Fibroblast of upper back skin (primary cell): ENCODE results near the gene F12.
A peak's percentile ranks its signal among the peaks of the same experiment; 100 is the strongest.
"Not testable (repeated sequence)": the region's sequence is repeated elsewhere in the genome, so short reads cannot be mapped to it uniquely, and the experiment has no call there.

Experiments used
- DNase-seq: peaks from one replicate; pipeline ENCODE4 v3.0.0-alpha.2; 2013

F12 gene

DNA sequence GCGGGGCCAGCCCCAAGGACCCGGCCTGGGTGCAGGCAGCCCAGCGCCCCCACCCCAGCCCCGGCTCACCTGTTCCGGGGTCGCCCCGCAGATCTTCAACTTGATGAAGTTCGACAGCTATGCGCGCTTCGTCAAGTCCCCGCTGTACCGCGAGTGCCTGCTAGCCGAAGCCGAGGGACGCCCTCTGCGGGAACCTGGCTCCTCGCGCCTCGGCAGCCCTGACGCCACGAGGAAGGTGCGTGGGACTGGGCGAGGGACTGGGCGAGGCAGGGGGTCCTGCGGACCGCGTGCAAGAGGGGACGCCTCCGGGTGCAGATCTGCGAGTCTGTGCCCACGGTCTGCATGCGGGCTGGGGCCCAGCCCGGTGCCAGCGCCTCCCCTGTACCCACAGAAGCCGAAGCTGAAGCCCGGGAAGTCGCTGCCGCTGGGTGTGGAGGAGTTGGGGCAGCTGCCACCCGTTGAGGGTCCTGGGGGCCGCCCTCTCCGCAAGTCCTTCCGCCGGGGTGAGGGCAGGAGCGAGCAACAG, 42.0 kb downstream of the F12 start:
- no peak for DNase-seq

DNA sequence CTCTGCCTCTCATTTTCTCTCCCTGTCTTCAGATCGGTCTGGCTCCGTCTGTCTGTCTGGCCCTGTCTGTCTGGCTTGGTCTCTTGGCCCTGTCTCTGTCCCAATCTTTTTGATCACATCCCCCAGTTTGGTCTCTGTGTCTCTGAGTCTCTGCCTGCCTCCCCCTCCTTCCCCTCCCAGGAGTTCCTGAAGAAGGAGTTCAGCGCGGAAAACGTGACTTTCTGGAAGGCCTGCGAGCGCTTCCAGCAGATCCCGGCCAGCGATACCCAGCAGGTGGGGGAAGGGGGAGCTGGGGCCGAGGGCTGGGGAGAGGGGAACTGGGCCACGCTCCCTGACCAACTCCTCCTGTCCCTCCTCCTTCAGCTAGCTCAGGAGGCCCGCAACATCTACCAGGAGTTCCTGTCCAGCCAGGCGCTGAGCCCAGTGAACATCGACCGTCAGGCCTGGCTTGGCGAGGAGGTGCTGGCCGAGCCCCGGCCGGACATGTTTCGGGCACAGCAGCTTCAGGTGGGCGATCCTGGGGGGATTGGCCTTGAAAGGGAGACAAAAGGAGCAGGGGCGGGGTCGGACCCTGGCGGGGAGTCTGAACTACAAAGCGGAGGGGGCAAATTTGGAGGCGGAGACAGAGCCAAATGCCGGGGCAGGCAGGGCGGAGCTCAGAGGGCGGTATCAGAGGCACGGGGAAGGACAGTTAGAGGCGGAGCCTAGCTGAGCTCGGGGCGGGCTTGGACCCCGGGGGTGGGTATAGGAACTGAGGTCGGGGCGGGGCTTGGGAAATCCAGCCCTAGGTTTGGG, 42.6 kb downstream of the F12 start:
- DNase-seq, result peak; percentile 87

DNA sequence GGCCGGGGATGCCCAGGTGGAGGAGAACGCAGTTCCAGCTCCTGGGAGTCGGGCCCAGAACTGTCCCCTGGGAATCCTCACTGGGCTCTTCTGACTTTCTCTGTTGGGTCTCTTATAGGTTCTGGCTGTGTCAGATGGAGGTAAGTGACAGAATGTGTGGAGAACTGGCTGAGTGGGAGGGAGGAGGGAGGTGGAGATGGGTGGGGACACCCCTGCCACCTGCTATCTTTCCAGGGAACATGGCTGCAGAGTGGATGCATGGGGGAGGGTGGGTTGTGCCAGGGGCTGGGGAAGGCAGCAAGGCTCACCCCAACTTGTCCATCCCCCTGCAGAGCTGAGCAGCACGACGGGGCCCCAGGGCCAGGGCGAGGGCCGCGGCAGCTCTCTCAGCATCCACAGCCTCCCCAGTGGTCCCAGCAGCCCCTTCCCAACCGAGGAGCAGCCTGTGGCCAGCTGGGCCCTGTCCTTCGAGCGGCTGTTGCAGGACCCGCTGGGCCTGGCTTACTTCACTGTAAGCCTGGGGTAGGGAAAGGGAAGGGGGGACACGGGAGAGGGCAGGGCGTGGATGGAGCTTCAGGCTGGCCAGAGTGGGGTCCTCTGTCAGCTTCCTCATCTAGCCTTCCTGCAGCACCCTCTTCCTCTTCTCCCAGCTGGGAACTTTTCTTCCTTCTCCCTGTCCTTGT, 43.4 kb downstream of the F12 start:
- DNase-seq, result no peak

GRCh38 chr5:177364159-177364962, 45.0 kb downstream of the F12 start:
- DNase-seq, result peak; percentile 17

DNA sequence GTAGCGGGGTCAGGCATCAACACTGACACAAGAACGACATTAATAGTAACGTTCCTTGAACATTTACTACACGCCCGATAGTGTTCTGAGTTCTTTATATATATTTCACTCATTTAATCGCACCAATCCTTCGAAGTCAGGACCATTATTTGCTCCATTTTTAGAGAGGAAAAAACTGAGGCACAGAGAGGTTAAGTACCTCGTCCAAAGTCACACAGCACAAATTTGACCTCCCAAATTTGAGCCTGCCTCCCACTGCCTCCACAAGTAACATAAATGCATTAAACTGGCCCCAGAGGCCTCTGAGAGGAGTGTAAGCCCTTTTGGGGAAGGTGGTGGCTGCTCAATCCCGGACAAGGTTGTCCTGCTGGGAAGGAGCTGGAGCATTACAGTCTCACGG, 45.8 kb downstream of the F12 start:
- no peak for DNase-seq

DNA sequence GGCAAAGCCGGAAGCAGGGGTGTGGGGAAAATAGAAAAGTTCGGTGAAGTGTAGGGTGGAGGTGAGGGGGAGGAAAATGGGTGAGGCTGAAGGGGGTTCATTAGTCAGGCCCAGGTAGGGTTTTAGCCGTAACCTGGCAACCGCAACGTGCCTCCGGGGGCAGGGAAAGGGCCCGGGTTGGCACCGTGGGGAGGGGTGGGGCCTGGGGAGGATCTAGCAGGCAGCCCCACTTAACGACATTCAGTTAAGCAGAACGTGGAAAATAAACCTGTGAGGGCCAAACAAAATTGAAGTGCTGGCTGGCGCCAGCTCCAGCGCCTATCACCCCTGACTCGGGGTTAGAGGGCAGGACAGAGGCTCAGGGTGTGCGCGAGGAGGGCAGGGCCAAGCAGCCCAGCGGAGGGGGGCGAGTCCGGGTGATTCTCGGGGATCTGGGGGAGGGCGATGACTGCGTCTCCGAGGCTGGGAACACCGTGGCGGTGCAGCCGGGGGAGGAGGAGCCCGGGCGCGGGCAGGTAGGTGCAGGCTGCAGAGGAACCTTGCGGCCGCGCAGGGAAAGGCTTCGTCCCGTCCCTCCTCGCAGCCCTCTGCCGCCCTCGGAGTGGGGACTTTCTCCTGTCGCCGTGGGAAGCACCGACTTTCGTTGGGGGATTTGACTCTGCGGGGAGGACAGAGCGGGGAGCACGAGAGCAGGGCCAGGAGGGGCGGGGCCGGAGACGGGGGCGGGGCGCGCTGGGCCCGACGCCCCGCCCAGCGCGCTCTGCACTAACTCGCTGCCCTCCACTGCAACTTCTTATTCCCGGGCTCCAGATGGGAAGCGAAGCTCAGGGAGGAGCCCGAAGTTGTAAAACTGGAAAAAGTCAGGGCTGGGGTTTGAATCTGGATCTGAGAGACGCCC, 46.5 kb downstream of the F12 start:
- DNase-seq, result peak; percentile 41

DNA sequence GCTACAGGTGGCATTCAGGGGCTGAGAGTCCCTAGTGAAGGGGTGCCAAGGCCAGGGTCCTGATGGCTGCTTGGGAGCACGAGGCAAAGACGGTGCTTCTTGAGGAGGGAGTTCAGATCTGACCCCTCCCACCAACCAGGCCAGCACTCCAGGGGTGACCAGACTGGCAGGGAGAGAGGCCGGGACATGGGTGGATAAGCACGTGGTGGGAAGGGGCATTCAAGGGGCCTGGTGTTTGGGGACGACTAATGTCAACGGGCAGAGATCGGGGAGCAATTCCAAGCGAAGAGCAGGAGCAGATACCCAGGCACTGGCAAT, 47.1 kb downstream of the F12 start:
- DNase-seq, result no peak

DNA sequence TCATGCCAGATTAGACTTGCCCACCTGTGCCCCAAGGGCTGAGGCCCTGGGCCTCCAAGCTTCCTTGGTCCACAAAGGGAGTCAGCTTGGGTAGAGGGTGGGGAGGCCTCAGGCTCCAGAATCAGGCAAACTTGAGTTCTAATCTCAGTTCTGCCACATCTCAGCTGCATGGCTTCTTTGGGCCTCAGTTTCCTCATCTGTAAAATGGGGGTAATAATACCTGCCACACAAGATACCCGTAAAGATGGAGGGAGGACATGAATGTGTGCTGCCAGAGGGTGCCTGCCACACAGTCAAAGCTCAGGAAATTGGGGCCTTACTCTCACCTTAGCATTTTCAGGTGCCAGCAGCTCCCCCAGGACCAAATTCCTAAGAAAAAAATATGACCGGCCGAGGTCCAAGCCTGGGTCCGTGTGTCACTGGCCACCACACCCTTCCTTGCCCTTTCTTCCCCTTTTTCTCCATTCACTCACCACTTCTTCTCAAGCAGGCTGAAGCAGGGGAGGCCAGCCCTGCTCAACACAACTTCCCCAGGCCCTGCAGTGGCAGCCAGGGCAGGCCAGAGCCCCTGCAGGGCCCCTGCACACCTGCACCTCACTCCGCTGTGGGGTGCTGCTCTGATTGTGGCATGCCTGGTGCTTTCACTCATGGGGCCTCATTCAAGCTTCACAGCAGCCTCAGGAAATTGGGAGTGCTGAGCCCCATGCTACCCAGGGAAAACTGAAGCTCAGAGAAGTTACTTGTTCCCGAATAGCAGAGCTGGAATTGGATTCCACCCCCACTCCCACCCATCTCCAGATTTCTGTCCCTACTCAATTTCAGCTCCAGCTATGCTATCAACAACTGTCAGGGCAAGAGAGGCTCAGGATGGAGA, 47.7 kb downstream of the F12 start:
- DNase-seq, result no peak

DNA sequence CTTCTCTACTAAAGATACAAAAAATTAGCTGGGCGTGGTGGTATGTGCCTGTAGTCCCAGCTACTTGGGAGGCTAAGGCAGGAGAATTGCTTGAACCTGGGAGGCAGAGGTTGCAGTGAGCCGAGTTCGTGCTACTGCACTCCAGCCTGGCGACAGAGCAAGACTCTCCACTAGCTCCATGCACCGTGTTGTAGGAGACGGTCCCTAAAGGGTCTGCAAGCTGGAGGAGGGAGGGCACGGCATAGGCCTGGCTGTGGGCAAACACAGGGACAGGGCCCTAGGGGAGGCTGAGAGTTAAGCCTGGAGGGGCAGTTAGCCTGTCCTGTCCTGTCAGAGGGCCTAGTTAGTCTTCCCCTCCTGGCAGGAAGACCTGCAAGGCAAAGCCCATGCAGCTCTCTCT, 48.6 kb downstream of the F12 start:
- not testable (repeated sequence) for DNase-seq

- DNase-seq, result no peak
These were observed 49.5 kb downstream of the F12 start for GRCh38 chr5:177359860-177360259.

DNA sequence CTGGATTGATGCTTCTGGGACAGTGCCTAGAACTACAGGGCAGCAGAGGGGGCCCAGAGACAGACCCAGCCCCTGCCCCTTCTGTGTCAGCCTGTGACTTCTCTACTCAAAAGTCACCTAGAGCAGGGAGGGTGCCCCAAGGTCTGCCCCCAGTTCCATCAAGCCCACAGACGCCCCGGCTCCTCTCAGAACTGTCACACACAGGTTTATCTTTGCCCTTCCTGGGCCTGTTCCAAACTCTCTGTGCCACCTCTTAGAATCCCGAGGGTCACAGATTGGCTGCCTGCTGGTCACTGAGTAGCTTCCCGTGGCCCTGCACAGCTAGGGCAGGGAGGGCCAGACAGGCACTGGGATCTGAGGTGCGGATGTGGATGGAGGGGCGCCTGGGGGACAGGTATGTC, 49.9 kb downstream of the F12 start:
- DNase-seq, result no peak

GRCh38 chr5:177358370-177358819, 51.0 kb downstream of the F12 start:
- no peak for DNase-seq

- DNase-seq, result peak; percentile 34
These were observed 51.7 kb downstream of the F12 start, which contains the start of gene RGS14 for GRCh38 chr5:177357459-177358351. RGS14 (plus strand) TSS chr5:177357924; CDS start chr5:177358025, 101 bp downstream.

GRCh38 chr5:177357146-177357458, 52.3 kb downstream of the F12 start:
- DNase-seq, result no peak

GRCh38 chr5:177356746-177357145, 52.6 kb downstream of the F12 start:
- DNase-seq, result no peak

DNA sequence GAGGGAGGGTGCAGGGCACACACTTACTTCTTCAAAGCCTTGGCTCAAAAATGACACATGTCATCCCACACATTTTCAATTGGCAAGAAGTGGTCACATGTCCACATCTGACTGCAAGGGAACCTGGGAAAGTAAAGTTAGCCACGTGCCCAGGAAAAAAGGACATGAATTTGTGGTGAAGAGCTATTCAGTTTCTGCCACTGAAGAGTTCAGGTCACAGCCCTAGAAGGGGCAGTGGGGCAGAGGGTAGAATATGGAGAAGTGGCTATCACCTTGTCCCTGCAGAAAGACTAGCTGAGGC, 53.5 kb downstream of the F12 start:
- DNase-seq, result no peak

GRCh38 chr5:177355162-177355867, 54.0 kb downstream of the F12 start:
- no peak for DNase-seq

DNA sequence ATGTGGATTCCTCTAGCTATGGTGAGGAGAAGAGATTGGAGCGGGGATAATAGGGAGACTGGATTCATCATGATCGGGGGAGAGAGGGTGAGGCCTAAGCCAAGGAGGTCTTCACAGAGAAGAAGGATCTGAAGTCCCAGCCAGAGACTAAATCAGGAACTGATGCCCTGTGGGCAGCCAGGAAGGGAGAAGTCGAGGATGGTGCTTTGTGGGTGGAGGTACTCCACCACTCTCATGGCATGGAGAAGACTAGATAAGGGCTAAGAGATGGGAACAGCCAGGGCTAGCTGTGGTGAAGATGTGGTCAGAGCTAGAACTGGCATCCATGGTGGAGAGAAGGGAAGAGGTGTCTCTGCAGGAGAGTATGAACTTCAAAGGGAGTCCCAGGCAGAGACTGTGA, 54.7 kb downstream of the F12 start:
- no peak for DNase-seq

- no peak for DNase-seq
These were observed 55.1 kb downstream of the F12 start for GRCh38 chr5:177354256-177354655.

DNA sequence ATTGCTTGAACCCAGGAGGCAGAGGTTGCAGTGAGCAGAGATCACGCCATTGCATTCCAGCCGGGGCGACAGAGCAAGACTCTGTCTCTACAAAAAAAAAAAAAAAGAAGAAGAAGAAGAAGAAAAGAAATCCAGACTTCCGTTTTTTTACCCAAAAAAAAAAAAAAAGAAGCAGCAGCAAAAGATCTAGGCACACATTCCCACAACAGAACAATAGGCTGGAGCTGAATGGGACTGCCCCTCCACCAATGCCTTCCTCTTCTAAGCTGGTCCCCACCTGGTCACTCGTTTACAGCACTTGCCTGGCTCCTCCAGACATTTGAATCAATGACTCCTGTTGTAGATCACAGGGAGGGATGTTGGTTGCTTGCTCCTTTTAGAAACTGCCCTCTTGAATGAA, 56.3 kb downstream of the F12 start:
- no peak for DNase-seq
